SJCRH30 (cell line): ENCODE data around the gene OBSCN. TPM values are rescaled to one million over a fixed set of nuclear protein-coding genes. Genes with fewer than 3 reads are reported as not detected.

Source experiments
- DNase-seq, 2 experiments: peaks; one replicate each; pipeline ENCODE4 v3.0.0-alpha.2; 2015 to 2020
- H3K27ac ChIP-seq: fragments of 250-450 bp; sonication (Bioruptor Pico); 2 replicates; pipeline ENCODE4 v1.5.1; 2020; ENCODE audit warnings: mild to moderate bottlenecking, moderate library complexity
- H3K27me3 ChIP-seq: fragments of 250-450 bp; sonication (Bioruptor Pico); 2 replicates; pipeline ENCODE4 v1.5.1; 2020; ENCODE audit warnings: mild to moderate bottlenecking, moderate library complexity
- H3K36me3 ChIP-seq: fragments of 250-450 bp; sonication (Bioruptor Pico); 2 replicates; pipeline ENCODE4 v1.5.1; 2020; ENCODE audit warnings: mild to moderate bottlenecking, moderate library complexity
- H3K4me1 ChIP-seq: fragments of 250-450 bp; sonication (Bioruptor Pico); 2 replicates; pipeline ENCODE4 v1.5.1; 2020; ENCODE audit warnings: mild to moderate bottlenecking, moderate library complexity
- H3K4me3 ChIP-seq: fragments of 250-450 bp; sonication (Bioruptor Pico); 2 replicates; pipeline ENCODE4 v1.5.1; 2020; ENCODE audit warnings: mild to moderate bottlenecking, moderate library complexity
- H3K9me3 ChIP-seq: fragments of 250-450 bp; sonication (Bioruptor Pico); replicated peaks from 2 replicates; pipeline ENCODE4 v1.5.1; 2020; ENCODE audit warnings: mild to moderate bottlenecking, moderate library complexity
- total RNA-seq: library from RNA; depleted of rRNA; stranded (reverse); fragments of >200 nt; shearing (Covaris generic); gene quantifications from 2 replicates; pipeline ENCODE4 v1.2.3, GENCODE V29; 2014; rRNA removed

Gene OBSCN
- total RNA-seq, 1 experiment from 2014 or later = 8.3 TPM

DNA sequence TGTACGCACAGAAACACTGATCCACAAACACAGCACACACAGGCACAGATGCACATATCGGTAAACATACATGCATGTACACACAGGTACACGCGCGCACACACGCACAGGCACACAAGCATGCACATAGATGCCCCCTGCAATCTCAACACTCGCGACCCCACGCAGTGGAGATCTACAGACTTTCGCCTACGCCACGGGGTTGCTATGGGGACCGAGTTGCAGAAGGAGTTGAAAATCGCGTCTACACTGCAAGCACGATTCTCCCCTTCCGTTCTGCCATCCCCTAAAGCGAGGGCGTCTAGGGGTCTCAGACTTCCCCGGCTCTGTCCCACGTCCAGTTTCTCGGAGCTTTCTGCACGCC is 208.0 kb downstream of the OBSCN start:
- no peak for DNase-seq
- Histone ChIP-seq H3K36me3 (no peaks in the 10 kb centered on the region), H3K27ac (no peak overlapping the region), H3K4me1 (no peaks in the 10 kb centered on the region), H3K9me3 (no peaks in the 10 kb centered on the region; the same call in 1 of the 2 replicates), H3K27me3 (no peaks in the 10 kb centered on the region), H3K4me3 (no peak overlapping the region)

DNA sequence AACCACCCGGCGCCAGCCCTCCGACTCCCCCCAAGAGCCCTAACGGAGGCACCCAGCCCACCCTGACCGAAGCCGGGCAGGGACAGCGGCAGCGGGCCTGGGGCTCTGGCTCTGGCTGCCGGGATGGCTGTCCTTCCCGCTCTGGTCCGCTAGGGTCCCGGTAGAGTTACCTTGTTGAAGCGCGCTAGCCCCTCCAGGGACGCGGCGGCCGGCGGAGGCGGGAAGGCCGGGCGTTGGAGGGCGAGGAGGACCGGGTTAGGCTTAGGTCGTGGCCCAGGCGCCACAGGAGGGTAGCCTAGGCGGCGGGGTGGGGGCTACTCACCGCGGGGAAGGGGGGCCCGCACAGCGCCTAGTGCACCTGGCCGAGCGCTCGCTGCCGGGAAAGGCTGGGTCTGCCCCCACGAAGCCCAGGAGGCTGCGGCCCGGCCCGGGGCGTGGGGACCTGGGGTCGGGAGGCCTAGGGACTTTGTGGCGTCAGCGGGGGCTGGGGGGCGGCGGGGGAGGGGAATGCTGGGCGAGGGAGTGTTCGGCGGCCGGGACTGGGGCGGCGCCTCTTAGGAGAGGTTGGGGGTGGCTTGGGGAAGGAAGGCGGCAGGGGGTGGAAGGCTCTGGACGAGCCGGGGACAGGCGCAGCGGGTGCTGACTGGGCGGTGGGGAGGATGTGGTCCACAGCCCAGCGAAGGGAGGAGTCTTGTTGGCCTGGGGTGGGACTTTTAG is 208.5 kb downstream of the OBSCN start, which contains the start of gene TRIM17:
Gene TRIM17, minus strand, starts transcription at position 645 of the 717 bp plus-strand sequence. CDS start 1,789 bp downstream, outside the sequence.
- H3K27ac ChIP-seq = no peak within 1 kb of the TSS
- no peak within 1 kb of the TSS for H3K4me3 ChIP-seq
- H3K36me3 ChIP-seq = no peaks in the 10 kb centered on the region
- H3K27me3 ChIP-seq = no peaks in the 10 kb centered on the region
- no peak for DNase-seq
- no peaks in the 10 kb centered on the region; the same call in 1 of the 2 replicates for H3K9me3 ChIP-seq
- no peaks in the 10 kb centered on the region for H3K4me1 ChIP-seq

DNA sequence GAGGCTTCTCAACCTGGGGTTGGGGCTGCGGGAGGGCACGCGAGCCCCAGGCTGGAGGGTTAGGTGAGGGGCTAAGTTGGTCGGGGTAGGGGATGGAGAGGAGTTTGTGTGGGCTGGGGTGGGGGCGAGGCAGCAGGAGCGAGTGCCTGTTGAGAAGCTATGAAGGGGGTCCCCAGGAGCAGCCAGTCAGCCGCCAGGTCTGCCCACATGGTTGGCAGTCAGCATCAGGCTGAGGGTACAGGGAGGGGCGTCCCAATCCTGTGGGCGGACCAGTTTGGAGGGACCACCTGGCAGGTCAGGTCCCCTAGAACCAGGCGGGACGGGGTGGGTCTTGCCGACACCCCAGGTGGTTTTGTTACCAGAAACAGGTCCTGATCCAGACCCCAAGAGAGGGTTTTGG is 209.2 kb downstream of the OBSCN start:
- Histone ChIP-seq H3K27ac (no peak overlapping the region), H3K36me3 (no peaks in the 10 kb centered on the region), H3K27me3 (no peaks in the 10 kb centered on the region), H3K9me3 (no peaks in the 10 kb centered on the region; the same call in 1 of the 2 replicates), H3K4me1 (no peaks in the 10 kb centered on the region), H3K4me3 (no peak overlapping the region)
- no peak for DNase-seq

DNA sequence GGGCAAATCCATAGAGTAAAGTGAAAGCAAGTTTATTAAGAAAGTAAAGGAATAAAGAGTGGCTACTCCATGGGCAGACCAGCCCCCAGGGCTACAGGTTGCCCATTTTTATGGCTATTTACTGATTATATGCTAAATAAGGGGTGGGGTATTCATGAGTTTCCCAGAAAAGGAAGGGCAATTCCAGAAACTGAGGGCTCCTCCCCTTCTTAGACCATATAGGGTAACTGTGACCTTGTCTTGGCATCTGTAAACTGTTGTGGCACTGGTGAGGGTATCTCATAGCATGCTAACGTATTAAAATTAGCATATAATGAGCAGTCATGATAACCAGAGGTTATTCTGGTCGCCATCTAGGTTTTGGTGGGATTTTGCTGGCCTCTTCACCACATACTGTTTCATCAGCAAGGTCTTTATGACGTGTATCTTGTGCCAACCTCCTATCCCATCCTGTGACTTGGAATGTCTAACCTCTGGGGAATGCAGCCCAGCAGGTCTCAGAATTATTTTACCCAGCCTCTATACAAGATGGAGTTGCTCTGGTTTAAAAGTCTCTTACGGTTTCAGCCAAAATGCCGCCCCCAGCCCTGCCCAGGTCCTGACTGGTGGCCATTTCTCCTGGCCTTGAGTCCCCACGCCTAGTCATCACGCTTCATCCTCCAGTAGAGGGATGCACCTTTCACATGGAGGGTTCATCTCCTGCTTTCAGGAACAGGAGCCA is 209.8 kb downstream of the OBSCN start:
- H3K9me3 ChIP-seq = no peaks in the 10 kb centered on the region; the same call in 1 of the 2 replicates
- H3K36me3 ChIP-seq = no peaks in the 10 kb centered on the region
- DNase-seq = no peak
- no peaks in the 10 kb centered on the region for H3K4me1 ChIP-seq
- no peaks in the 10 kb centered on the region for H3K27me3 ChIP-seq
- no peak overlapping the region for H3K4me3 ChIP-seq
- H3K27ac ChIP-seq = no peak overlapping the region

DNA sequence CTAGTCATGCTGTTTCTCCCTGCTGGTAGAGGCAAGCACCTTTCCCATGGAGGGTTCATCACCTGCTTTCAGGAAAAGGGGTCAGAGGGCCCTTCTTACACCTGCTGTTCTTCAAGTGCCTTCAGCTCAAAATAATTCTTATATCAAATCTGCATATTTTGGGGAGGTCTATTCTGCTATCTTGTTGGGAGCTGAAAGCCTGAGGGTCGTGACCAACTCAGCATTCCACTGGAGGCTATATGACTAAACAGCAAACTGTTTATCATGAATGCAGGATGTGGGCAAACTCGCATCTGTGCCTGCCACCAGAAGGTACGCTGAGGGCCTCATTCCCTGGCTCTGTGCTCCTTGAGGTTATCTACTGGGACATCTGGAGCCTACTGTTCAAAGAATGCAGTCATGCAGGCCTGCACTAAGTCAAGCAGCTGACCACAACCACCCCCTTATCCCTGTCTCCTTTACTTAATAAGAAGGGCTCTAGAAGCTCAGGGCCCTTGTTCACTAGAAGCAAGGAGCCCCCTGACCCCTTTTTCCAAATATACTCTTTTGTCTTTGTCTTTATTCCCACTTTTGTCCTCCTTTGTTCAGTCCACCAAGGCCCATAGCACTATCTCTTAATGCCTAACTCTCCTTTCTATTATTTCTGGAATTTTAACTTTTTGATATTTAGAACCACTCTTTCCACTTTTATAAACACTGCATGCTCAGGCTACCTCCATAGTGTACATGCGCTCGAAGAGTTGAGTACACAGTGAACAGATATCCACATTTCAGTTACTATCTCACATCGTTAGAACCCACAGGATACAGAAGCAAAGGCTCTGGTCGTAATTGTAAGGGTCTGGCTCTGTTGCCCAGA is 213.4 kb downstream of the OBSCN start:
- no peaks in the 10 kb centered on the region for H3K9me3 ChIP-seq
- no peaks in the 10 kb centered on the region for H3K27me3 ChIP-seq
- H3K4me3 ChIP-seq = no peak overlapping the region
- no peak overlapping the region for H3K27ac ChIP-seq
- no peaks in the 10 kb centered on the region for H3K36me3 ChIP-seq
- DNase-seq = no peak
- no peaks in the 10 kb centered on the region for H3K4me1 ChIP-seq

DNA sequence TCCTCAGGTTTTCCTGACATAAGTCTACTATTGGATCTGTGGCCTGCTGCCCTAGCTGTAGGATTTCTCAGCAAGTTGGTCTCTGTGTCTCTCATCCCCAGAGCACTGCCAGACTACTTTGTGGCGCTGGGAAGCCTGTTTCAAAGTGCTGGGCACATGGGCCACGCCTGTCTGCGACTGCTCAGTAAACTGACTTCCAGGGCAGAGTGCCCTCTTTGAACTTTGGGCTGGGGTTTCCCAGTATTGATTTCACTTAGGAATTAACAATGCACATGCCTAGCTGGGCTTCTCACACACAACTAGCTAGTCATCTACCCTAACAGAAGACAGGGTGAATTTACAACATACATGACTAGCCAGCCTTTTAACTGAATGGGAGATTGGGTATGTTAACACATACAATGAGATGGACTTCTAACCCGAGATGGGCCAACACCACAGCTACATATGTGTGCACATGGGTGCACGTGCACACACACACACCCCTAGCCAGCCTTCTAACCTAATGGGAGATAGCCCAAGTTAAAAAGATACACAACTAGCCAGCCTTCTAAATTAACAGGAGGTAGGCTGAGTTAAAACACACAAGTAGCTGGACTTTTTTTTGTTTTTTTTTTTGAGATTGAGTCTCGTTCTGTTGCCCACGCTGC is 215.7 kb downstream of the OBSCN start:
- Histone ChIP-seq H3K36me3 (no peaks in the 10 kb centered on the region), H3K9me3 (no peaks in the 10 kb centered on the region), H3K27ac (no peak overlapping the region), H3K4me3 (no peak overlapping the region), H3K4me1 (no peaks in the 10 kb centered on the region), H3K27me3 (no peaks in the 10 kb centered on the region; the same call in 1 of the 2 replicates)
- DNase-seq = no peak

DNA sequence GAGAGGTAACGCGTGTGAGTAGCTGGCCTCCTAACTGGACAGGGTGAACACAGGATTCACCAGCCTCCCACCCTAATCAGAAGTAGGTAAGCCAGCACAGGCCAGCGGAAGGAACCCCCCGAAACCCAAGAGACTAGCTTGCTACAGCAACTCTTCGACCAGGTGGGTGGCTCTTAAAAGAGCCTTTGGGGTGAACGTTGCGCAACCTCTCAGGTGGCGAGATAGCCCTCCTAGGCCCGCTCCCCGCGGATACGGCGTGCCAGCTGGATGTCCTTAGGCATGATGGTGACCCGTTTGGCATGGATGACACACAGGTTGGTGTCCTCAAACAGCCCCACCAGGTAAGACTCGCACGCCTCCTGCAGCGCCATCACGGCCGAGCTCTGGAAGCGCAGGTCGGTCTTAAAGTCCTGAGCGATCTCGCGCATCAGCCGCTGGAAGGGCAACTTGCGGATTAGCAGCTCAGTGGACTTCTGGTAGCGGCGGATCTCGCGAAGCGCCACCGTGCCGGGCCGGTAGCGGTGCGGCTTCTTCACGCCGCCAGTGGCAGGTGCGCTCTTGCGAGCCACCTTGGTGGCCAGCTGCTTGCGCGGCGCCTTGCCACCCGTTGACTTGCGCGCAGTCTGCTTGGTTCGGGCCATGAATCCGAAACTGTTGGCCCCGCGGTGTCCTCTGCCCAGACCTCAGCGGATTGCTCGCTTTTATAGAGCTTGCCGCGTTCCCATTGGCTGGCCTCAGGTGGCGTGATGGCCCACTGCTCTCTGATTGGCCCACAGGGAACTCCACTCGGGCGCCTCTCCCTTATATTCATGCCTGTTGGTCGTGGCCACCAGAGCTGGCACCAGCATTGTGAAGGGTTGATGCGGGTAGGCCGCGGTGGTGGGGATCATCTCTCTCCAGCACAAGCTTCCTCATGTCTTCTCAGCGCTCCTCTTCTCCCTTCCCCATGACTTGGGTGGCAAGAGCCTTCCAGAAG is 217.1 kb downstream of the OBSCN start:
- no peak overlapping the region for H3K27ac ChIP-seq
- no peaks in the 10 kb centered on the region for H3K4me1 ChIP-seq
- DNase-seq = no peak
- no peaks in the 10 kb centered on the region for H3K36me3 ChIP-seq
- peaks cover 11% of the 10 kb centered on the region; the same call in 1 of the 2 replicates for H3K27me3 ChIP-seq
- H3K4me3 ChIP-seq = no peak overlapping the region
- no peaks in the 10 kb centered on the region for H3K9me3 ChIP-seq

DNA sequence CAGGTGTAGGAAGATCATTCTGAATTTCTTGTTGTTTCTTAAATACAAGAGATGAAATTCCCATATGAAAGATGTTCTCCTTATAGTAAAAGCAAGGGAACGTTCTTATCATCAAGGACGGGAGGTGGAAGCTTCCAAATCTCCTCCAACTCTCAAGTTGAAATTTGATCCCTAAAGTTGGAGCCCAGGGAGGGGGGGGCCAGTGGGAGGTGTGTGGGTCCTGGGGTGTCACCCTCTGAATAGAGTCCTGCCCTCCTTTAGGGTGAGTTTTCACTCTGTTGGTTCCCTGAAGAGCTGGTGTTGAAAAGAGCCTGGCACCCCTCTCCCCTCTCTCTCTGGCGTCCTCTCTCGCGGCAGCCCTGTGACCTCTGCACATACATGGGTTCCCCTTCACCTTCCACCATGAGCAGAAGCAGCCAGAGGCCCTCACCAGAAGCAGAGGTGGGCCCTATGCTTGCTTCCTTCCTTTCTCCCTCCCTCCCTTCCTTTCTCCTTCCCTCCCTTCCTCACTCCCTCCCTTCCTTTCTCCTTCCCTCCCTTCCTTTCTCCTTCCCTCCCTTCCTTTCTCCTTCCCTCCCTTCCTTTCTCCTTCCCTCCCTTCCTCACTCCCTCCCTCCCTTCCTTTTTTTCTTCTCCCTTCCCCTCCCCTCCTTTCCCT is 218.8 kb downstream of the OBSCN start:
- Histone ChIP-seq H3K9me3 (no peaks in the 10 kb centered on the region), H3K36me3 (no peaks in the 10 kb centered on the region), H3K4me1 (no peaks in the 10 kb centered on the region), H3K4me3 (no peak overlapping the region), H3K27me3 (peaks cover 11% of the 10 kb centered on the region; the same call in 1 of the 2 replicates), H3K27ac (no peak overlapping the region)
- no peak for DNase-seq

DNA sequence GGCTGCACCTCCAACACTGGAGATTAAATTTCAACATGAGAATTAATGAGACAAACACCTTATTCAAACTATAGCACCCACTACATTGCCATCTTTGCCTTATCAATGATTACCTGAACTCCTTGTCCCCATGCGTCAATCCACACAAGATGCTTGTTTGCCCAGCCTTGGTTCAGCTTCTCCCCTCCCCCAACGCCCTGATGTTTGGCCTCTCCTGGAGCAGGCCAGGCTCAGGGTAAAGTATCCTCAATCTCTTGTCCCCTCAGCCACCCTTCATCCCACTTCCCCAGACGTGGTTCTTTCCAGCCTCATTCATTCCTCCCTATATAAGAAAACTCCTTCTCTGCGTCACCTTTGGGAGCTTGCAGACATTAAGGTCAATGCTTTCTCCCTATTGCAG is 220.6 kb downstream of the OBSCN start:
- no peaks in the 10 kb centered on the region for H3K4me1 ChIP-seq
- no peak overlapping the region for H3K27ac ChIP-seq
- no peaks in the 10 kb centered on the region for H3K9me3 ChIP-seq
- DNase-seq = no peak
- H3K4me3 ChIP-seq = no peak overlapping the region
- H3K27me3 ChIP-seq = peaks cover 11% of the 10 kb centered on the region; the same call in 1 of the 2 replicates
- H3K36me3 ChIP-seq = no peaks in the 10 kb centered on the region

Other genes with a start within 250 kb of the OBSCN start
- gene WNT3A, start 201.0 kb upstream of the OBSCN start, total RNA-seq = not detected in 2 replicates
- gene ARF1, start 125.3 kb upstream of the OBSCN start, total RNA-seq = 291 and 309 TPM in 2 replicates
- gene C1orf35, start 104.7 kb upstream of the OBSCN start, total RNA-seq = 19.9 and 22.8 TPM in 2 replicates
- 48.5 and 64.6 TPM in 2 replicates for gene MRPL55, start 98.7 kb upstream of the OBSCN start, total RNA-seq
- 114 and 137 TPM in 2 replicates for gene GUK1, start 67.8 kb upstream of the OBSCN start, total RNA-seq
- gene GJC2, start 58.1 kb upstream of the OBSCN start, total RNA-seq = 0.43 and 0.59 TPM in 2 replicates
- gene IBA57, start 42.2 kb upstream of the OBSCN start, total RNA-seq = 4.4 and 5.6 TPM in 2 replicates
- 25.5 and 30.7 TPM in 2 replicates for gene TRIM11, start 198.8 kb downstream of the OBSCN start, total RNA-seq
- not detected in 2 replicates for gene TRIM17, start 208.8 kb downstream of the OBSCN start, total RNA-seq